GM21423 (cell line): Measurements from ENCODE around the gene RFXAP.
A peak's percentile ranks its signal among the peaks of the same experiment; 100 is the strongest.
"Not testable (repeated sequence)": the region's sequence is repeated elsewhere in the genome, so short reads cannot be mapped to it uniquely, and the experiment has no call there.

ENCODE experiments used
- ATAC-seq: cut with Tn5 transposase; IDR thresholded peaks from one replicate; pipeline ENCODE4 v1.9.1; 2021; ENCODE audit warnings: mild to moderate bottlenecking, moderate library complexity; ENCODE audit not compliant: unreplicated experiment

Gene RFXAP, protein sequence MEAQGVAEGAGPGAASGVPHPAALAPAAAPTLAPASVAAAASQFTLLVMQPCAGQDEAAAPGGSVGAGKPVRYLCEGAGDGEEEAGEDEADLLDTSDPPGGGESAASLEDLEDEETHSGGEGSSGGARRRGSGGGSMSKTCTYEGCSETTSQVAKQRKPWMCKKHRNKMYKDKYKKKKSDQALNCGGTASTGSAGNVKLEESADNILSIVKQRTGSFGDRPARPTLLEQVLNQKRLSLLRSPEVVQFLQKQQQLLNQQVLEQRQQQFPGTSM

GRCh38 chr13:36818804-36819738 lies at the start of gene RFXAP:
Gene RFXAP (plus strand): TSS chr13:36819222. CDS start chr13:36819358, 136 bp downstream.
- peak; percentile 87 for ATAC-seq

DNA sequence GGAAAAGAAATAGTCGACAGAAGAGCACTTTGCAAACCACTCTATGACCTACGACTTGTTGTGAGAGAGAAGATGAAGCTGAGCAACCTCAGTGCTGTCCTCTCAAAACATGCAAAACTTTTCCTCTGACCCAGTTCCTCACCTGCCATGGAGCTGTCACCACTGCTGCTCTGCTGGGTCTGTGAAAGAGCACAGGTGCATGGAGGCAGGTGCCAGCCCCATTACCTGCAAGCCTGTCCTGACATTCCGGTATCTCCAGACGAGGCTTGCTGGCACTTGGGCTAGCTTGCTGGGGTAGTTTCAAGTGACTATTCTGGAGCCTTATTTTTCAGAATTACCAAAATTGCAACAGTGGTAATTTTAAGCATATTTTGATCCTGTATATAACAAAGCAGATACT lies 49.5 kb upstream of the RFXAP start:
- ATAC-seq = no peak

- ATAC-seq = no peak
Measured at GRCh38 chr13:36770741-36771140, 48.3 kb upstream of the RFXAP start.

GRCh38 chr13:36772853-36773252 lies 46.2 kb upstream of the RFXAP start:
- no peak for ATAC-seq

GRCh38 chr13:36774931-36775330 lies 44.1 kb upstream of the RFXAP start:
- ATAC-seq = no peak

DNA sequence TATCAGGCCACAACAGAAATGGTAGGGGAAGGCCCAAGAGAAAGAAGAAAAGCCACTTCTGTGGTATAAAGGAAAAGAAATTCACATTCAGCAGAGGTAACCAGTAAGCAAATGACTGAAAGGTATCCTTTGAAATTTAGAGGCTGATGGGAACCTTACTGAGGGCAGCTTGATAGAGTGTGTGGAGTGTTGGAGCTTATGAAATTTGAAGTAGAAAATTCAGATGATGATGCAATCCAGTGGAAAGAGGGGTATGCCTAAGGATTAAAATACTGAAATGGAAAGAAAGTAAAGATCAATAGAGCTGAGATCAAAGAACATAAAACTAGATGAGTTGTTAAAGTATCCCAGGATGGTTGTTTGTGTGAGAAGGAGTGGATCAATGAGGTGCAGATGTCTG lies 42.8 kb upstream of the RFXAP start:
- no peak for ATAC-seq

DNA sequence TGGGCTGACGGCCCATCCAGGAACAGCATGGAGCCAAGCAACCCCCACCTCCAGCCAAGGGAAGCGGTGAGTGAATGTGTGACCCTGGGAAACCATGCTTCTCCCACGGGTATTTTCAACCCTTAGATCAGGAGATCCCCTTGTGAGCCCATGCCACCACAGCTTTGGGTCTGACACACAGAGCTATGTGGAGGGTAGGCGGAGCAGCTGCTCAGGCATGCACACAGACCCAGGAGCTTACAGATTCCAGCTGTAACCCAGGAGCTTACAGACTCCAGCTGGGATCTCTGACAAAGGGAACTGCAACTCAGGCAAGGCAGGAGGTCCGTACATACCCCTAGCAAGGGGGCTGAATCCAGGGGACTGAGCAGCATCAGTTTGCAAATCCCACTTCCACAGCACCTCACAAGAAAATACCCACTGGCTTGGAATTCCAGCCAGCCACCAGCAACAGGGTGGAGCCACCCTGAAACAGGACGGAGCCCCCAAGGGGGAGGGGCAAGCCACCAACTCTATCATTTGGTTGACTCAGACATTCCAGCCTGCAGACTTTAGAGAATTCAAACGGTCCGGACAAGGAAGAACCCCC lies 40.8 kb upstream of the RFXAP start:
- ATAC-seq = no peak

- ATAC-seq = no peak
Measured at GRCh38 chr13:36783890-36784289, 35.1 kb upstream of the RFXAP start.

DNA sequence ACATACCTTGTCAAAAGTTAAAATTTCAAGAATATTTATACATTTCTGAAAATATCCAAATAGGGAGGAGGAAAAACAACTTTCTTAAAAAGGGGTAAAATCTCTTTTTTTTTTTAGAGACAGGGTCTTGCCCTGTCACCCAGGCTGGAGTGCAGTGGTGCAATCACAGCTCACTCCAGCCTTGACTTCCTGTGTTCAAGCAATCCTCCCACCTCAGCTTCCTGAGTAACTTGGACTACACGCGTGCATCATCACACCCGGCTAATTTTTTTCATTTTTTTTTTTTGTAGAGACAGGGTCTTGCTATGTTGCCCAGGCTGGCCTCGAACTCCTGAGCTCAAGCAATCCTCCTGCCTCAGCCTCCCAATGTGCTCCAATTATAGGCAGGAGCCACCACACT lies 32.8 kb upstream of the RFXAP start:
- ATAC-seq = not testable (repeated sequence)

DNA sequence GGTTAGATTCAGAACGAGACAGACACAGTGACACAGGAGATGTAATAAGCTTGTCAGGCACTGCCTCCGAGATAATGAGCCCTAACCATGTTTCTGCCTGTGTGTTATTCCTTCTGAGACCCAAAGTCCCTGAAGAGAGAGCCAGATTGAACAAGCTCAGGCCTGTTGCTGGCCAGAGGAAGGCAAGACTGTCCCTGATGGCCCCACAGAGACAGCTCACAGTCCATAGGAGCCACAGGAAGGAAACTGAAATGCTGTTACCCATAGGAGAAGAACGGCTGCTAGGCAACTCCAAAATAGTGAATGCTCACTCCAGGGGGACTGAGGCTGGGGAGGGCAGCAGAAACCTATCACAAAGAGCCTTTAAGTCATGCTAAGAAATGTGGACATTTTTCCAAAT lies 31.8 kb upstream of the RFXAP start:
- ATAC-seq = no peak

- no peak for ATAC-seq
Measured at GRCh38 chr13:36788276-36788675, 30.7 kb upstream of the RFXAP start.

- ATAC-seq = no peak
Measured at GRCh38 chr13:36789061-36789460, 30.0 kb upstream of the RFXAP start.

DNA sequence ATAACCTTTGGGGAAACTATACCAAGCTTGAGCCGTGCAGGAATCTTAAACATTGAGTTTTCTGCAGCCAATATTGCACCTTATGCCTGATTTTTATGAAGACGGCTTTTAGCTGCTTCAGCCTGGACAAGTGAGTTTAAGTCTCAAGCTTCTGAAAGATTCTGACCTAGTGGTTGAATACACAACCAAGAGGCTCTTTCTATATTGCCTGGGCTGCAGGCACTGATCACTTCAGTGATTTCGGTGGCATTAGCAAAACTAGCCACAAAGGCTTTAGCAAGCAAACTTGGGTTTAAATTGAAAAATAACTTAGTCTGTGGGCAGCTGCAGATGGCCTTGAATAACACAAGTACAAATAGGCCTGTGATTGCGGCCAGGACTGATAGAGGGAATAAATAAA lies 29.3 kb upstream of the RFXAP start:
- no peak for ATAC-seq

- ATAC-seq = no peak
Measured at GRCh38 chr13:36794706-36795105, 24.3 kb upstream of the RFXAP start.

DNA sequence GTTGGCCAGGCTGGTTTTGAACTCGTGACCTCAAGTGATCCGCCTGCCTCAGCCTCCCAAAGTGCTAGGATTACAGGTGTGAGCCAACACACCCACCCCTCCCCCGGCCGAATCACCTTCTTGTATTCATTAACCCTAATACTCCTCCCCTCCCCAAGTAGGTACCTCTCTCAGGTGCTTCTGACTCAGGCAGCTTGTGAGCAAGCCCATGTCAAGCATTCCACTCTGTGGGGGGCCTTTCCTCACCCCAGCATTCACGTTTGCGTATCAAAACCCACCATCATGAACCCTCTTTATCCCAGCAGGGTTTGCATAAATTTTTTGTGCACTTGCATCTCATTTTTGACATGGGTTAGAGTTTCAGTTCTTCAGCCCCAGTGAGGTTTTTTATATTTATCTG lies 23.6 kb upstream of the RFXAP start:
- ATAC-seq = no peak

GRCh38 chr13:36796052-36796451 lies 23.0 kb upstream of the RFXAP start:
- no peak for ATAC-seq

- ATAC-seq = no peak
Measured at GRCh38 chr13:36801035-36801434, 18.0 kb upstream of the RFXAP start.

DNA sequence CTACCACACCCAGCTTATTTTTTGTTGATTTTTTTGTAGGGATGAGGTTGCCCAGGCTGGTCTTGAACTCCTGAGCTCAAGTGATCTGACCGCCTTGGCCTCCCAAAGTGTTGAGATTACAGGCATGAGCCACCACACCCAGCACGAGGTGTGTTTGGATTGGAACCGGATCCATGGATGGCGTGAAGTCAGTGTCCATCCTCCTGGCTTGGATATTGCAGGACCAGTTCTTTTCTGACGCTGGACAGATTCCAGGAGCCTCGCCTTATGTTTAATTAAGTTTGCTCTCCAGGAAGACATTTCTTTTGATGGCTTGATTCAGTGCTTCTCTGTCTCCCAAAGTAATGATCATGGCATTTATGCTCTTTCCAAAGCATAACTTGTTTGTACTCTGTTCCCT lies 14.4 kb upstream of the RFXAP start:
- no peak for ATAC-seq

- ATAC-seq = no peak
Measured at GRCh38 chr13:36806102-36806501, 12.9 kb upstream of the RFXAP start.

GRCh38 chr13:36807616-36808015 lies 11.4 kb upstream of the RFXAP start:
- ATAC-seq = no peak

DNA sequence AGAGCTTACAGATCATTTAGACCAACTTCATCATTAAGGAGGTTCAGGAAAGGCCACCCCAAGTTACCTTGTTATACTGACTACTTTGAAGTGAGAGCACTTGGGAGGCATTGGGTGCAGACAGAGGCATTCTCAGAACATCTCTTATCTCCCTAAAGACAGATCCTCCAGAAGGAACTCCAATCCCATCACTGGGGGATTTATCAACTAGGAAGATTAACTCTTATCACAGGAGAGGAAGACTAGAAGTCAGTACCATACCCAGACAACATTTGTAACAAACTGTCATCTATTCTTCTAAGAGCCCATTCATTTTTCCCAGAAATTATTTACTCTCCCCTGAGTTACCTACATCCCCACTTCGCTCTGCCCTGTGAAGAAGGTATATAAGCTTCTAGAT lies 5.8 kb upstream of the RFXAP start:
- ATAC-seq = no peak

DNA sequence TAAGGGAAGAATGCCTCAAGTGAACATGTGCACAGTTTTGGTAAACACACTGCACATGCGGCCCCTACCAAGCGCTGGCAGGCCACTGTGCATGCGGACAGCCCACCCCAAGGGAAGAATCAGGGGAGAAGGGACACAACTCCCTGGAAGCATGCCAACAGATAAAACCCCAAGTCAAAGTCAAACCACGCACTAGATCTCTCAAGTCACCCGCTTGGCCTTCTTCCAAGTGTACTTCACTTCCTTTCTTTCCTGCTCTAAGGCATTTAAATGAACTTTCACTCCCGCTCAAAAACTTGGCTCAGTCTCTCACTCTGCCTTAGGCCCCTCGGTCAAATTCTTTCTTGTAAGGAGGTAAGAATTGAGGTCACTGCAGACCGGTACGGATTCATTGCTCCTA lies 4.6 kb upstream of the RFXAP start:
- ATAC-seq = no peak
